Urinary bladder (tissue), 4 donors: ENCODE data around the gene TMEM18. TPM values are rescaled to one million over a fixed set of nuclear protein-coding genes. Genes with fewer than 3 reads are reported as not detected.

Experiments
- DNase-seq: peaks from one replicate; pipeline ENCODE4 v3.0.0-alpha.2; 2015; ENCODE audit errors: extremely low spot score
- H3K27ac ChIP-seq: one replicate; pipeline ENCODE4 v1.5.1; 2013; ENCODE audit warnings: low read depth, mild to moderate bottlenecking, moderate library complexity
- H3K36me3 ChIP-seq: one replicate; pipeline ENCODE4 v1.6.1; 2013; ENCODE audit warnings: mild to moderate bottlenecking, moderate library complexity; ENCODE audit not compliant: insufficient read depth
- H3K4me1 ChIP-seq: one replicate; pipeline ENCODE4 v1.6.1; 2013; ENCODE audit warnings: mild to moderate bottlenecking, moderate library complexity; ENCODE audit not compliant: insufficient read depth
- H3K4me3 ChIP-seq: one replicate; pipeline ENCODE4 v1.5.1; 2013; ENCODE audit warnings: low read depth, low read length
- WGBS: extraction: QIAGEN DNeasy Blood & Tissue Kit; methylation state at CpG from one replicate; pipeline ENCODE4 v1.1.7; 2013; 5-methylcytosine and 5-hydroxymethylcytosine counted together
- polyA plus RNA-seq: library from polyadenylated mRNA; stranded (reverse); fragments of 200-250 nt; gene quantifications from one replicate; pipeline ENCODE4 v1.2.3, GENCODE V29; 2013
- total RNA-seq: library from RNA; depleted of rRNA; stranded (reverse); fragments of >200 nt; gene quantifications from one replicate; pipeline ENCODE4 v1.2.3, GENCODE V29; 2014
- donor health status: healthy with polysubstance abuse.
- donor health status: healthy.

The TMEM18 gene
- total and polyA plus RNA-seq, 2 donors: 22.2 to 30.7 TPM

DNA sequence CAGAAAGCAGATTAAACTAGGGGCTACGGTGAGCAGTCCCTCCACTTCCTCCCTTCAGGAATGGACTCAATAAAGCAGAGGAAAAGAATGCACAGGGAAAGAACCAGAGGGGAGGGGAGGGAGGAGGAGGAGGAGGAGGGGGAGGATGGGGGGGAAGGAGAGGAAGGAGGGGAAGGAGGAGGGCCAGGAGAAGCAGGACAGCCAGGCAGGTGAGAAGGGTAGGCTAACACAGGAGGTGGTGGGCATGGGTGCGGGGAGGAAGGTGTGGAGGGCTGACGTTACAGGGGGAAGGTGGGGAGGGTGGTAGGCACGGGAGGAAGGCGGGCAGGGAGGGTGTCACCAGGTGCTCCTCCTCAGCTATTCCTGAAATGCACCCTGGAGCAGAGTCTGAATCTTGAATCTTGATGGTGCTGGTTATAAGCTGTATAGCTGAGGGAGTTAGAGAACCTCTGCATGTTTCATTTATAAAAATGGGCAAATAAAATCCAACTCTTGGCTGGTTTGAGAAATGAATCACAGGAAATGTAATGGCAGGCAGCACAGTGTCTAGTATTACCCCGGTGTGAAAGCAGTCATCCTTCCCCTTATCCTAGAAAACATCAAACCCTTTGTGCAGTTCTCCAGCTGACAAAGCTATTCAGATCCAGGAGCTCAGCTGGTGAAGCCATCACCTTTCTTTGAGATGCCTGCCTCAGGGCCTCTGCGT, 3.4 kb downstream of the TMEM18 start:
- 71% methylated on average over 7 of the region's 7 CpGs for WGBS
- H3K36me3 ChIP-seq: no peaks in the 10 kb centered on the region
- no peak for DNase-seq
- no peak overlapping the region for H3K27ac ChIP-seq
- no peak overlapping the region for H3K4me3 ChIP-seq
- H3K4me1 ChIP-seq: peaks cover 1% of the 10 kb centered on the region

GRCh38 chr2:673016-673415, 4.2 kb downstream of the TMEM18 start:
- Histone ChIP-seq H3K36me3 (no peaks in the 10 kb centered on the region), H3K27ac (no peak overlapping the region), H3K4me3 (no peak overlapping the region), H3K4me1 (peaks cover 1% of the 10 kb centered on the region)
- WGBS: 88% methylated on average over 9 of the region's 9 CpGs
- no peak for DNase-seq

DNA sequence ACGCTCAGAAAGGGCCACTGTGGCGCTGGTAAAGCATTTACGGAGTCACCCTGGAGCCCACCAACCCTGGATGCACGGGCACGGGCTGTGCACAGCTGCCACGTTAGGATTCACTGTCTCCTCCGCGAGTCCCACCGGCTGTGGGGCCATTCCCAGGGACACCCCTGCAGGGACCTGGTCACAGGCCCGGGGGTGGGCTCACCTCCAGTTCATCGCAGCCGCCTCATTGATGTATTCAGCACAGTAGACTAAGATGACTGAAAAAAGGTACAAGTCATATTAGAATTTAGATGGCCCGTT, 4.7 kb downstream of the TMEM18 start:
- 95% methylated on average over 13 of the region's 13 CpGs for WGBS
- no peak for DNase-seq
- Histone ChIP-seq H3K4me3 (no peak overlapping the region), H3K4me1 (peaks cover 1% of the 10 kb centered on the region), H3K36me3 (no peaks in the 10 kb centered on the region), H3K27ac (no peak overlapping the region)

DNA sequence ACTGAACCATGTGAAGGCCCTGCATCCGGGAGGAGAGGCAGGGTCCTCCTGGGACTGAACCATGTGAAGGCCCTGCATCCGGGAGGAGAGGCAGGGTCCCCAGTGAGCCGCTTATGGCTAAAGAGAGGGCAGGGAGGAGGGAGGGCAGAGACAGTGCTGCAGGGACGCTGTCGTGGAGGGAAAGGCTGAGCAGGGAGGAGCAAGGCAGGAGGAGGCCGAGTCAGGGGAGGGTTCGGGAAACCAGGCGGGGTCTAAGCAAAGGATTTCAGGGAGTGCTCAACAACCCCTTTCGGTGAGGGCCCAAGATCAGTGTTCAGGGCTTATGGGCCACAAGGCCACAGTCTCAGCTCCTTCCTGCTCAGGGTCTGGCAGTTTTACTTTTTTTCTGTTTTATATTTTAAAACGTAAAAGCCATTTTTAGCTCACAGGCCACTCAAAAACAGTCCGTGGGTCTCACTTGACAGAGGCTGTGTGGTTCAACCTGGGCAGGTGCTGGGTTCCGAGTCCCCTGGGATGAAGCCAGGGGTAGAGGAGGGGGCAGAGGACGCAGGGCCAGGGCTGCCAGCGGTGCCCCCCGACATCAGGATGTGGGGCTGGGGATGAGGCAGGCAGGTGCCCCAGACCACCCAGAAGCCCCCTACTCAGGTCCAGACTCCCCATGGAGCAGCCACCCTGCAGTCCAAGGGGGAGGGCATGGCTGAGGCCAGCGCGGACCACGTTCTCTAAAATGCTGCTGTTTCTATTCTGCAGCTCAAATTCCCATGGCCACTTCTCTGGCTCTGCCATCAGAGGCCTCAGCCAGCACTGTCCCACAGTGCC, 5.2 kb downstream of the TMEM18 start:
- DNase-seq: no peak
- Histone ChIP-seq H3K36me3 (no peaks in the 10 kb centered on the region), H3K4me1 (peaks cover 1% of the 10 kb centered on the region), H3K4me3 (no peak overlapping the region), H3K27ac (no peak overlapping the region)
- WGBS: 91% methylated on average over 18 of the region's 18 CpGs

DNA sequence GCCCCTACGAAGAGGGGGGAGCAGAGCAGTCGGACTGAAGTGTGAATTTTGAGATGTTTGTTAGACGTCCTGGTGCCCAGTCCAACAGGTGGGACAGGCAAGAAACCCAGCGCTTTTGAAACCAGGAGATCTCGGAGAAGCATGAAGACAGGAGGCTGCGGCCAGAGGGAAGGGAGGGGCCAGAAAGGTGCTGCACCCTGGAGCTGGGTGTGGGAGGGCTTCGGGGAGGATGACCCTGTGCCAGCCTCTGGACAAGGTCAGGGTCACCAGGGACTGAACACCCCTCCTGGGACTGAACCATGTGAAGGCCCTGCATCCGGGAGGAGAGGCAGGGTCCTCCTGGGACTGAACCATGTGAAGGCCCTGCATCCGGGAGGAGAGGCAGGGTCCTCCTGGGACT, 6.1 kb downstream of the TMEM18 start:
- no peak for DNase-seq
- H3K4me1 ChIP-seq: peaks cover 1% of the 10 kb centered on the region
- 95% methylated on average over 8 of the region's 9 CpGs for WGBS
- H3K4me3 ChIP-seq: no peak overlapping the region
- H3K27ac ChIP-seq: no peak overlapping the region
- H3K36me3 ChIP-seq: no peaks in the 10 kb centered on the region

DNA sequence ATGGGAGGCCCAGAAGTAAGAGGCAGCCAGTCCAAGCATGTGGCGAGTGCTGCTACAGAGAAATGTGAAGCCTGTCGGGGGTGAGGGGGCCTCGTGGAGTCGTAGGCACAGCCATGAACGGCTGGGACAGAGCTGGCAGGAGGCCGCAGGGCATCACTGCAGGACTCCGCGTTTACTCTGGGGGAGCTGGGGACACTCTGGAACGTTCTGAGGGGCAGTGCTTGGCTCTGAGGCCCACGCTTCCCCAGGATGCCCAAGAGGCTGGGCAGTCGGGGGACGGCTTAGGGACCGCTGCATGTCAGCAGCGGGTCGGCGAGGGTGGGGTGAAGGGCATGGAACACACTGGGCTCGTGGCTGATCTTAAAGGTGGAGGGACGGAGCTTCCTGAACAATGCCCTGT, 6.6 kb downstream of the TMEM18 start:
- Histone ChIP-seq H3K4me3 (no peak overlapping the region), H3K27ac (no peak overlapping the region), H3K4me1 (peaks cover 1% of the 10 kb centered on the region), H3K36me3 (no peaks in the 10 kb centered on the region)
- no peak for DNase-seq
- WGBS: 92% methylated on average over 18 of the region's 18 CpGs

DNA sequence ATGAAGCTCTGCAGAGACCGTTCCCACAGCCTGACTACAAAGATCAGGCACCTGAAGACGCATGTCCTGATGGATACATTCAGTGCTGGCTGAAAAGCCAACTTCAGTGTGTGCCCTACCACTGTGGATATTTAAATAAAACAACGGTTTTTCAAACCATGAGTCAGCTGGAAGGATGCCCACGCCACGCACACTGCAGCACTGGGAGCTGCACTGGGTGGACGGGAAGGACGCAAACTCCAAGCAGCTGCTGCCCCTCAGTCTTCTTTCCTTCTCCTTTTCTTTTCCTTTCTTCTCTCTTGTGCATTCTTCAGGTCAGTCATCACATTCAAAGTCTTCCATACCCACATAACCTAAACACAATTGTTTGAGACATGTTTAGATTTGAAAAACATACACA, 7.9 kb downstream of the TMEM18 start:
- WGBS: 77% methylated on average over 7 of the region's 7 CpGs
- no peak for DNase-seq
- no peaks in the 10 kb centered on the region for H3K36me3 ChIP-seq
- H3K4me1 ChIP-seq: peaks cover 1% of the 10 kb centered on the region
- no peak overlapping the region for H3K27ac ChIP-seq
- H3K4me3 ChIP-seq: no peak overlapping the region

DNA sequence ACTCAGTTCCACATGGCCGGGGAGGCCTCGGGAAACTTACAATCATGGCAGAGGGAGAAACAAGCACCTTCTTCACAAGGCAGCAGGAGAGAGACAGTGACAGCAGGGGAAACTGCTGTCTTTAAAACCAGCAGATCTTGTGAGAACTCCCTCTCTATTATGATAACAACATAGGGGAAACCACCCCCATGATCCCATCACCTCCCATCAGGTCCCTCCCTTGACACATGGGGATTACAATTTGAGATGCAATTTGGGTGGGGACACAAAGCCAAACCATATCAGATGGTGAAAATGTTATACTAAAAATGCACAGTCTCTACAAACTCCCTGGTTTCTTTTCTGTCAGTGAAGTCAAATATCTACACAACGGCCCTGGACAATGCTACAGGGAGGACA, 9.2 kb downstream of the TMEM18 start:
- Histone ChIP-seq H3K4me3 (no peak overlapping the region), H3K27ac (no peak overlapping the region), H3K36me3 (peaks cover 4% of the 10 kb centered on the region), H3K4me1 (no peaks in the 10 kb centered on the region)
- 92% methylated on average over 3 of the region's 3 CpGs for WGBS
- DNase-seq: no peak

DNA sequence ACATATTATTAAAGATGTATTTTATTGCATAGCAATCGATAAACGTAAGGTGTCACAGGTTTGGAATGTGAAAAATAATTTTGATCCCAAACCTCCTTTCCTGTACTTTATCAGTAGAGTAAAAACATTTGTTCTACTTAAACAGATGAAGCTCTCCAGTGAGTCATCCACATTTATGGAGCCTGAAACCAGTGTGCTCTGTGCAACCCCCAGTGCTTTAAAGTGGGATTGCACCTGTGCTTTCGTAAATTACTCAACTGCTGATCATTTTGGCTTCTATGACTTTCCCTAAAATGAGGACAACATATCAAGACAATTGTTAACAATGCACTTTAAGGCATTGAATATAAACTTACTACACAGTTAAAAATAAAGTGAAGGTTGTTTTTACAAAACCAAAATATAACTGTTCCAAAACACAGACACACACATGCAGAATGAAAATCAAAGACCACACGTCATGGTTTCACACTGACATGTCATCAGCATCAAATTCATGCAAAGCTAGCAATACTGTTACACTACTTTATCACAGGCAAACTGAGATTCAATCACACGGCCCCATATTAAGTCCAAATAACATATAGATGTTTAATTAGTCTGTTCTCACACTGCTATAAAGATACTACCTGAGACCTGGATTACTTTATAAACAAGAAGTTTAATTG, 9.7 kb downstream of the TMEM18 start:
- H3K4me1 ChIP-seq: no peaks in the 10 kb centered on the region
- no peak overlapping the region for H3K27ac ChIP-seq
- H3K4me3 ChIP-seq: no peak overlapping the region
- WGBS: 73% methylated on average over 5 of the region's 5 CpGs
- DNase-seq: no peak
- H3K36me3 ChIP-seq: peaks cover 4% of the 10 kb centered on the region

- Histone ChIP-seq H3K4me1 (no peaks in the 10 kb centered on the region), H3K27ac (no peak overlapping the region), H3K4me3 (no peak overlapping the region), H3K36me3 (peaks cover 4% of the 10 kb centered on the region)
- WGBS: 98% methylated on average over 15 of the region's 15 CpGs
- DNase-seq: no peak
These were observed 10.8 kb downstream of the TMEM18 start for GRCh38 chr2:666441-666840.

GRCh38 chr2:665340-666073, 11.7 kb downstream of the TMEM18 start:
- peaks cover 4% of the 10 kb centered on the region for H3K36me3 ChIP-seq
- H3K4me3 ChIP-seq: no peak overlapping the region
- H3K4me1 ChIP-seq: no peaks in the 10 kb centered on the region
- DNase-seq: no peak
- WGBS: 99% methylated on average over 4 of the region's 4 CpGs
- no peak overlapping the region for H3K27ac ChIP-seq

GRCh38 chr2:664063-664462, 13.1 kb downstream of the TMEM18 start:
- Histone ChIP-seq H3K27ac (no peak overlapping the region), H3K4me3 (no peak overlapping the region), H3K36me3 (peaks cover 4% of the 10 kb centered on the region), H3K4me1 (no peaks in the 10 kb centered on the region)
- DNase-seq: no peak
- WGBS: 94% methylated on average over 3 of the region's 3 CpGs

DNA sequence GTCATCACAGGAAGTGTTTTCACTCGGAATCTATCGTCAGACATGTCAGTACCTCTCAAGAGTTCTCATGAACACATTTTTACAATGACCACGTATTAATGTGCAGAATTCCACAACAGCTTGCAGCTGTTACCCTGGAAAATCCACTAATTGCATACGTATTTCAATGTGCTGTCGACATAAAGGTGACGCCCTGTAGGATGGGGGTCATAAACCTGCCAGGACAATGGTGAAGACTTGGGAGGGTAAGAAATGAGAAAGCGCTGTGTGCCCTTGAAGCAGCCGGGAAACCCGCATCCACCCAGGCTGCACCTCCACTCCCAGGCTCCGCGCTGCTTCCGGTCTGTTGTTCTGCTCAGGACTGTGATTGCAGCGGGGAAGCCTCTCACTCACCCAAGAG, 14.0 kb downstream of the TMEM18 start:
- WGBS: 84% methylated on average over 13 of the region's 13 CpGs
- DNase-seq: no peak

DNA sequence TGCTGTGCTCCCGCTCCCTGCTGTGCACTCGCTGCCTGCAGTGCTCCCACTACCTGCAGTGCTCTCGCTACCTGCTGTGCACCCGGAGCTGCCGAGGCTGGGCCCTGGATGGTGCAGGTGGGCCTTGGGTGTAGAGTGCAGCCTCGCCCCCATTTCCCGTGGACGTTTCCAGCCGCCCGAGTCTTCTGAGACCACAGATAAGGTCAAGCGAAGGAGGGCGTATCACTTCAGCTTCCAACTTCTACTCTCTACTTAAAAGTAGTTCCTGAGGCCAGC, 15.9 kb downstream of the TMEM18 start:
- DNase-seq: no peak
- 90% methylated on average over 12 of the region's 12 CpGs for WGBS
- no peaks in the 10 kb centered on the region for H3K4me1 ChIP-seq
- no peak overlapping the region for H3K27ac ChIP-seq
- H3K36me3 ChIP-seq: peaks cover 4% of the 10 kb centered on the region
- H3K4me3 ChIP-seq: no peak overlapping the region

More for the DNA sequence above, 14.0 kb downstream of the TMEM18 start:
- H3K27ac ChIP-seq: no peak overlapping the region
- no peak overlapping the region for H3K4me3 ChIP-seq
- no peaks in the 10 kb centered on the region for H3K4me1 ChIP-seq
- peaks cover 4% of the 10 kb centered on the region for H3K36me3 ChIP-seq
